Measurements from ENCODE around the gene PTPRA.

Gene PTPRA

DNA sequence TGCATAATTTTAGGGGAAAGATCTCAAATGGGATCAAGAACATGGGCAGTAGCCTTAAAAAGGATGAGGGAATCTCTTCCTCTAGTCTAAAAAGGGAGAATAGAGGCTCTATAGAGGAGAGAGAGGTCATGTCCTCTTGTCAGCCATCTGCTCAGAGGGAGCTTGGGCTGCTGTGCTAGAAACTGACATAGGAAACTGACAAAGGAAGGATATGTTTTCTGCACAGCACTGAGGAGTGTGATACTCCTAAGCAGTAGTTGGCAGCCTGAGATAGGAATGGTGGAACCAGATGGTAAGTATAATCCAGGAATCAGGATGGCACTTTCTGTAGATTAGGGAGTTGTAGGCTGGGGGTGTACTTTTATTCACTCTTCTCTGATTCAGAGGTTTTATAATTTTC, 59.2 kb downstream of the PTPRA start:
- no peak for DNase-seq

DNA sequence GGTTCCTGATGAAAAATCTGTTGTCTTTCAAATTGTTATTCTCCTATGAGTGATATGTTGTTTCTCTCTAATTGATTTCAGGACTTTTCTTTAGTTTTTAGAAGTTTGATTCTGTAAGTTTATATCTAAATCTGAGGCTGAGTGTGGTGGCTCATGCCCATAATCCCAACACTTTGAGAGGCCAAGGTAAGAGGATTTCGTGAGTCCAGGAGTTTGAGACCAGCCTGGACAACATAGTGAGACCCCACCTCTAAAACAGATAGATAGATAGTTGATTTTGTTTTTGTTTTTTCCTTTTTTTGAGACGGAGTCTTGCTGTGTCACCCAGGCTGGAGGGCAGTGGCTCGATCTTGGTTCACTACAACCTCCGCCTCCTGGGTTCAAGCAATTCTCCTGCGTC, 64.6 kb downstream of the PTPRA start:
- no peak for DNase-seq

DNA sequence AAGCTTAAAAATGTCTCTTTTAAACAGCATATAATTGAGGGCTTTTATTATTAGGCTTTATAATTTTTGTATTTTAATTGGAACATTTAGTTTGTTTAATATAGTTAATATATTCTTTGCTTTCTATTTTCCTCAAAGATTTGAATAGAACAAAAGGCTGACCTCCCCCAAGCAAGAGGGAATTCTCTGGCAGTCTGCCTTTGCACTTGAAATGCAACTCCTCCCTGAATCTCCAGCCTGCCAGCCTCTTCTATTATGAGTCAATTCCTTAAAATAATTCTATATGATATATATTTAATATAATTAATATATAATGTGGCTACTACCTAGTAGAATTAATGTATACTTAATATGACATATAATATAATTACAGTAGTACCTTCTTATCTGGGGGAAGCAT, 69.2 kb downstream of the PTPRA start:
- no peak for DNase-seq

DNA sequence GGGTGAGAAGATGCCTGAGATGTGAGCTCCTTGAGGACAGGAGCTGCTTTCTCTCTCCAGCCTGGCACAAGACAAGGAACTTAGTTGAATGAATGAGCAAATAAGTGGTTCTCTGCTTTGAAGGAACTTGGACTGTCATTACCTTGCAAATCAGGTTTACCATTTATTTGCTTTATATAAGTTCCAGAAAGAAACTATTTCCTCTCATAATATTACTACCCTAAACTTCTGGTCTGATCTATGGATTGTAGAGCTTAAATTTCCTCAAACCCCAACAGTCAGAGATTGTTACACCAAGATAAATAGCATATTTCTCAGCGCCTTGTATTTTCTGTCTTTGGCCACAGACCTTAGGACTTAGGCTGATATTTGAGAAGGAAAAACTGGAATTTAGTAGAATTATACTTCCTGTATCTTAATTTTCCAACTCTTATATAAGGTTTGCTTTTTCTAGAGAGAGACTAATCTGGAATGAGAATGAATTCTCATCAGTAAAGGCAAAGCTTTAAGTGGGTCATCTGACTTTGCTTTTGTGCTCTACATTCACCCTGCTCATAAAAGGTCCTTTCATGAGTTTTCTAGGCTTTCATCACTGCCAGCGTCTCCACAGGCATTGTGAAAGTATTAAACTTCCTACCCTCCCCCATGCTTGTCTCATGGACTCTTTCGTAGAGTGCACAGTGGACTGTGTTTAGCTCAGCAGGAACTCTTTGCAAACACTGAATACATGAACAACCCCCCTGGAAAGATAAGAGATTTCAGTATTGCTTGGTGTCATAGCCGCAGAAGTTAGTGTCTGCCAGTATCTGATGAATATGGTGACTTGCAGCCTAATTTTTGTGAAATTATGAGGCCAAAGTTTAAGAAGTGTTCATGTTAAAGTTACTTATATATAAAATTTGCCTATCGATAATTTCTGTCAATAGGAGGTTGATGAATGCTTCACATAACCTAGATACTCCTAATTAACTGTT, 74.0 kb downstream of the PTPRA start:
- DNase-seq = peak; percentile 2

DNA sequence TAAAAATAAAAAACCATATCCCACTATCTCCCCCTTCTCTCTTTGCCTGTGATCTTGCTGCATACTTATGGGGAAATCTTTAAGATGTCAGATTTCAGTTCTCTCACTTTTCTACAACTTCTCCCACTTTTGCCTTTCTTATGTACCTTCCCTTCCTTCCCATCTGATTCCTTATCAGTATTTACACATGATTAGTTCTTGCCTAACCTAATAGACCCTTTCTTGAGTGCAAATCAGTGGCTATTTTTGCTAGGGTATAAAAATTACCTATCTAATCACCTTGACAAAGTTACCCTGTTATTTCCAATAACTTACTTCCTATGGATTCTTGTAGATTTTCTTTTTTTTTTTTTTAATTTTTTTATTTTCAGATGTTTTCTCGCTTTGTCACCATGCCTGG, 75.7 kb downstream of the PTPRA start:
- DNase-seq = no peak

DNA sequence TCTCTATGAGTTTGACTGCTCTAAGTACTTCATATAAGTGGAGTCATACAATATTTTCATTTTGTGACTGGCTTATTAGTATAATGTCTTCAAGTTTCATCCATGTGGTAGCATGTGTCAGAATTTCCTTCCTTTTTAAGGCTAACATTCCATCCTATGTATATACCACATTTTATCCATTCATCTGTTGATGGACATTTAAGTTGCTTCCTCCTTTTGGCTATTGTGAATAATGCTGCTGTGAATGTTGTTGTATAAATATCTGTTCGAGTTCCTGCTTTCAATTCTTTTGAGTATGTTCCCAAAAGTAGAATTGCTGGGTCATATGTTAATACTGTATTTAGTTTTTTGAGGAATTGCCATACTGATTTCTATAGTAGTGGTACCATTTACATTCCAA, 79.5 kb downstream of the PTPRA start:
- no peak for DNase-seq

DNA sequence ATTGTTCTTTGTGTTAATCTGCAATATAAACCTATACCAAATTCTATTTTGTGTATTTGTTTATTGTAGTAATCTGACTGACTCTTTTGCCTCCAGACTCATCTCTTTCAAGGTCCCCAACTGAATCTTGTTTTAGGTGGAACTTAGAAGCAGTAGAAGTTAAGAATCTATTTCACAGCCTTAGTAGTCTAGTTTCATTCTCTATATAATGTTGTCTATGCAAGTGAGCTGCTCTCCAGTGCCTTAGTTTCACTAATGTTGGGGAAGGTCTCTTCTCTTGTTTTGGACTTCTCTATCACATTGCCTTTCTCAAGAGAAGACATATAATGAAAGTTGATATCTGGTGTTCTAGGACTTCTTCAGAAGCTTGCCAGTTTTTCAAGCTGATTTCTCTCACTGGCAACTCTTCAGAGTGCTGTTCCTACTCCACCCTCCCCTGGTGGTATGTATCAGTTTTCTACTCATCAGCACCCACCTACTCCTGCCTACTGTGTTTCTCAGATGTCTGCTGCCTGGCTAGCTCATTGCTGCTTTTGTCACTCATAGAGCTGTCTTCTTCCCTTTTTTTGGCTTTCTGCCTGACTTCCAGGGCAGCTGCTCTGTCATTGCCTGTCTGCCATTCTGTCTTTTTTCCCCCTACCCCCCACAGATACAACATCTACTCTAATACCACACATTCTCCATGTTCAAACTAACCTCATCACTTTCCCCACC, 82.1 kb downstream of the PTPRA start:
- no peak for DNase-seq

DNA sequence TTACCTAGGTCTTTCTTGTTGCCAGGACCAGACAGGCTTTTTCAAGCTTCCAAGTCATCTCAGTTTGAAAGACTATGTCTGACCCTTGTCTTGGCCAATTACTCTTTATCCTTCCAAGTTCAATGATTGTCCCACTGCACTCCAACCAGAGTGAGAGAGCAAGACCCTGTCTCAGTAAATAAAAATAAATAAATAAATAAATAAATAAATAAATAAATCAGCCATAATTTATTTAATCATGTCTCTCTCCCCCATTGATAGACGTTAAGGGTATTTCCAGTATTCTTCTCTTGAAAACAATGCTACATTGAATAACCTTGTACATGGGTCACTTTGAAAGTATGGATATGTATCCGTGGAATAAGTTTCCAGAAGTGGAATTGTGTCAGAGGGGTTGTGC, 83.2 kb downstream of the PTPRA start:
- DNase-seq = no peak

DNA sequence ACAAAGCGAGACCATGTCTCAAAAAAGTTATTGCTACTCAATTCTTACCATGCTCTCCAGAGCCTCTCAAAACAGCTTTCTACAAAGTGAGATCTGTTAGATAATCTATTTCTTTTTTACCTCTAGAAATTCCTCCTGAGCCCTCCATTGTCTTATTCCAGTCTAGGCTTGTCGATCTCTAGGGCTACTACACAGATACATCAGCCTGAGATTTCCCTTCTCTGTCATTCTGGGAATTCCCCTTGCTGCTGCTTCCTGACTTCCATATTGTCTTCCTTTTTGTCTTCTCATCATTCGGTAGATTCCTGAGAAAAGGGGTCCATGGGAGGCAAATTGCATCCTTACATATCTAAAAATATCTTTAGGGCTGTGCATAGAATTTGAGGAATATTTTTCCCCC, 94.6 kb downstream of the PTPRA start:
- DNase-seq = no peak

DNA sequence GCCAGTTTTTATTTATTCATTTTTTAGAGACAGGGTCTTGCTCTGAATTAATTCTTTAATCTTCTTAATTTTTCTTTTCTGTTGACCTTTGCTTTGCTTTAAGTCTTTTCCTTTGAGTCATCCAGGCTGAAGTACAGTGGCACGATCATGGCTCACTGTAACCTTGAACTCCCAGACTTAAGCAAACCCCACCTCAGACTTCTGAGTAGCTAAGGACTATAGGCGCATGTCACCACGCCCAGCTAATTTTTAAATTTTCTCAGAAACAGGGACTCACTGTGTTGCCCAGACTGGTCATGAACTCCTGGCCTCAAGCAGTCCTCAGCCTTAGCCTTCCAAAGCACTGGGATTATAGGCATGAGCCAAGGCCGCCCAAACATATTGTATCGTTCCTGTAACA, 98.8 kb downstream of the PTPRA start:
- no peak for DNase-seq

DNA sequence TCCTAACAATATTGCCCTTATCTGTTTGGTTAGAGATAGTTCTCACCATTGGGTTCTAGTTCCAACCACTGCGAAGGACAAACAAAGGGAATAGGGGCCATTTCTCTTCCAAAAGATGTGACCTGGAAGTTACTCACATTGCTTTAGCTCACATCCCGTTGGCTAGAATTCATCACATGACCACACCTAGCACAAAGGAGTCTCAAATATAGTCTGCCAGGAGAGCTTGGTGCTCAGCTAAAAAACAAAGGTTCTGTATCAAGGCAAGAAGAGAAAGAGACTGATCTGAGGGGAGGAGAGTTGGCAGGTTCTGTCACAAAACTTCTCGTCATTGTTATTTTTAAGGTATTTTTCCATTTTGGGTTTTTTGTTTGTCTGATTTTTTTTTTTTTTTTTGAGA, 100.3 kb downstream of the PTPRA start:
- no peak for DNase-seq

DNA sequence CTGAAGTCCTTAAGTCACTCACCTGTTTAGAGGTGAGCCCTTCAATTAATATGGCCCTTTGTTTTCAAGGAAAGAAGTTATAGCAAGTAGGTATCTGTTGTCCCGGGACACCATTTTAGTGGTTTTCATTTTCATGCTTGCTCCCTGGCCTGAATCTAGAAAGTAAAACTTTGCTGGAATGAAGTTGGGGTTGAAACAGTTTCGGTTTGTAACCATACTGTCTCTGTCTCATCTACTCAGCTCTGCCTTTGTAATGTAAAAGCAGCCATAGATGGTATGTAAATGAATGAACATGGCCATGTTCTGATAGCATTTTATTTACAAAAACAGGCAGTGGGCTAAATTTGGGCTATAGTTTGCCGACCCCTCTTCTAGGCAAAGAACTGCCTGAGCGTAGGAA, 105.2 kb downstream of the PTPRA start:
- no peak for DNase-seq

DNA sequence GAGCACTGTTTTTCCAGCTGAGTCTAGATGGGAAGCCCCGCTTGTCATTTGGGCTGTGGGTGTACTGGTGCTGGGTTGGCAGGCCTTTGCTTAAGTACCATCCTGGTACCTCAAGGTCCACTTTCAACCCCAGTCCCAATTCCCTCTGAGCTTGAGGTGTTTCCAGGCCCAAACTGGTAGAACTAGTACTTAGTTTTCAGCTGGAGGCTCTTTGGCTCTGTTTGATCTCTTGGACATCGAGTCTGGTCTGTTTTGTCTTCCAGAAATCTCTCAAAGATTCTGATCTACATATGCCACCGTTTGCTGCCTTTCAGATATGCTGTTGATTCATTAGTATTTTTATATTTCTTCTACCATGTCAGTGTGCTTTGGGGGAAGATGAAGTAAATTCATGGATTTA, 108.4 kb downstream of the PTPRA start:
- DNase-seq = no peak

DNA sequence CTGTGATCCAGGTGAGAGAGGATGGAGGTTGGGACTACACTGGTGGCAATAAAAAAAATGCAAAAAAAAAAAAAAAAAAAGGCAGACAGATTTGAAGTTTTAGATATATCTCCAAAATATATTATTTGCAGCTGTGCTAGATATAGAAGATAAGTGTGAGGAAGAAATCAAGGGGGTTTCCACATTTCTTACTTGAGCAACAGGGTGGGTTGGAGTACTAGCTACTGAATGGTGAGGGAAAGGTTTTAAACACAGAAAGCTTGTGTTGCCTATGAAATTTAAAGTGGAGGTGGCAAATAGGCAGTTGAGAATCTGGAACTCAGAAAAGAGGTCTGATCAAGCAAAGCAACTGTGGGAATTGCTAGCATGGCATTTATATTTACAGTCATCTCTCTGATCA, 110.2 kb downstream of the PTPRA start:
- DNase-seq = no peak

DNA sequence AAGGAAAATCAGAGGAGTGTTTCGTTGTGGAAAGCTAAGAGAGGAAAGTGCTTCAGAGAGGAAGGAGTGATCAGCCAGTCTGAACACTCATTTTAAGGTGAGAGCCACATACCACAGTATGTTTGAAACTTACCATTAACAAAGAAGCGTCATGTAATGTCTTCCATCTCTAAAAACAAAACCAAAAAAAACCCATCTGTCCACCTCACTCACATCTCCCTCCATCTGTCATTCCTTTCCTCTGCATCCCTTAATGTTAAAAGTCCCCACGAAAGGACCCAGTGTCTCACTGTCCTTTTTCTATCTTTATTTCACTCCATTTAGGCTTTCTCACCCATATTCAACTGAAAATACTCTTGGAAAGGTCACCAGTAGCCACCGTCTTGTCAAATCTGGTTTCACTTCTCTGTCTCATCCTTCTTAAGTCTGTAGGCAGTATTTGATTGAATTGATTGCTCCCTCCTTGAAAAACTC, 110.8 kb downstream of the PTPRA start:
- no peak for DNase-seq

DNA sequence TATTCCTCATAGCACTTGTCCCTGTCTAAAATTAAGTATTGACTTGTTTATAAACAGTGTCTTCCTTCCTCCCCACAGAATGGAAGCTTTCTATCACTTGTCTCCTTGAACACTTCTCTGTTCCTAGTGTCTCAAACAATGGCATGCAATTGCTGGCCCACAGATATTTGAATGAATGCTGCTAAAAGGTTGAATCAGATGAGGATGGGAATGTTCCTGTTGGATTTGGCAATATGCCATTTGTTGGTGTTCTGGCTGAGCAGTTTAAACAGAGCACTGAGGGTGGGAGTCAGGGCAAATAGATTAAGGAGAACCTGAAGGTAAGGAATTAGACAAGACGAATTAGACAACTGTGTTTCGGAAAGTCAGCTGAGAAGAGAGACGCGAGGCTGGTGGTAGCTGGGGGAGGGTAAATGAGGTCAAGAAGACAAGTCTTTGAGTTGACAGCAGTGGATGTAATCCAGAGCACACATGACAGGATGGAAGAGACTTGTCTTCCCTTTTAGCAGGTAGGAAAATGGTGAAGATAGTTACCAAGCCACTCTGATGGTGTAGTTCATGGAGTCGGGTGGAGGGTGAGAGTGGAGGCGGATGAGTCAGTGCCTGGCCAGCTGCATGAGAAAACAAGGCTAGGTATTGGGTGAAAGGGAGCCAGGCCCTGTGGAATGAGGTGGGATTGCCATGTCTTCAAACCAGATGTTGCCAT, 111.8 kb downstream of the PTPRA start:
- DNase-seq = no peak

DNA sequence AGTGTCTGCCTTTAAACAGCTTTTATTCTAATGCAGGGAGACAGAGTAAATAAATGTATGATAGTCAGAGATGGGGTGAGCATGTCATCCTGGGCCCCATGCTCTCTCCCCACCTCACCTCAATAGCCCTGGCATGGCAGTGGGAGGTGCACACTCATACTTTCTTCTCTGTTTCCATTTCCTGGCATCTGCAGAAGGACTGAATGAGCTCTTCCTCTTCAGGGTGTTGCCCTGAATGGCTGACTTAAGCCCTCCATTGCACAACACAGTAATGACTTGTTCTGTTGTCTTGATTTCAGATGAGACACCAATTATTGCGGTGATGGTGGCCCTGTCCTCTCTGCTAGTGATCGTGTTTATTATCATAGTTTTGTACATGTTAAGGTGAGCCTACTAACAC, 113.2 kb downstream of the PTPRA start:
- no peak for DNase-seq

DNA sequence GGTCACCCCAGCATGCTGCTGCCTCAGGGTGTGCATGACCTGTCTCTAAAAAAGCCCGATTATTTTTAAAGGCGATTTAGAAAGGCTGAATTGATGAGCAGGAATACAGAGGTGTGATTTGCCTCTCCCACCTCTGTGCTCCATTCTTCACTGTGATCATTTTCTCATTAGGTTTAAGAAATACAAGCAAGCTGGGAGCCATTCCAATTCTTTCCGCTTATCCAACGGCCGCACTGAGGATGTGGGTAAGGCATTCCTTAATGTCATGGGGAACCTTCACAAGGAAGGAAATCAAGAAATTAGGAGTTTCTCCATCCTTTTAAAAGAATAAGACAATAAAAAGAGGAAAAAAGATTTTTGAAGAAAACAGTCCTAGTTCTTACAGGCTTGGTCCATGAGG, 114.6 kb downstream of the PTPRA start:
- DNase-seq = no peak

DNA sequence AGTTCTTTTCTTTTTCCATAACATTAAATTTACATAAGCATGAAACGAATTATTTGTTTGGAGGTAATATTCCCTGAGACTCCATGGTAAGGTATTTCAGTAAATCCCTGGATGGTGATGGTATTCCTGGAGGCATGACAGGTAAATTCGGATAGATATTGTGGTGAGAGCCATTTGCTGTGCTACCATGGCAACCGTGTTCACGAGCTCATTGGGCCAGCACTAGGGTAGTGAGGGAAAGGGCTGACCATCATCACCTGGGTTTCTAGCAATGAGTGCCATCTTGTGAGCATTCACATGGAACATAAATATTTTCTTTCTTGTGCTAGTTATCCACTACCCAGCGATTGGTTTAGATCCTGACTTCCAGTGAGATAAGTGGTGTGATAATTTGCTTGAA, 118.3 kb downstream of the PTPRA start:
- DNase-seq = no peak

DNA sequence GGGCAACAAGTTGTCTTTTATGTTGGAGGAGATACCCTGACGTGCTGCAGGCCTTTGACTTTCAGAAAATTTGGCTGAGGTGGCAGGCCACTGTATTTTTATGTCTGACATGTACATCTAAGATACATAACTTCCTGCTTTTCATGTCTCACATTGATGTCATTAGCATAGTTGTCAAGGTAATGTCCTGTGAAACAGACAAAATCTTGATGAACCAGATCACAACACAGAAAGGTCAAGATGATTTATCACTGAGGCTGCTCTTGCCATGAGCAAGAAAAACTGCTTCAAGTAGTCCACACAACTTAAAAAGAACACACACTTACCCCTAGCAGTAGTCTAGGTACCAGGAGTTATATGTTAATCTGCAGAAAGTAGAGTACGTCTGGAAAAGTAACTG, 120.0 kb downstream of the PTPRA start:
- DNase-seq = no peak

DNA sequence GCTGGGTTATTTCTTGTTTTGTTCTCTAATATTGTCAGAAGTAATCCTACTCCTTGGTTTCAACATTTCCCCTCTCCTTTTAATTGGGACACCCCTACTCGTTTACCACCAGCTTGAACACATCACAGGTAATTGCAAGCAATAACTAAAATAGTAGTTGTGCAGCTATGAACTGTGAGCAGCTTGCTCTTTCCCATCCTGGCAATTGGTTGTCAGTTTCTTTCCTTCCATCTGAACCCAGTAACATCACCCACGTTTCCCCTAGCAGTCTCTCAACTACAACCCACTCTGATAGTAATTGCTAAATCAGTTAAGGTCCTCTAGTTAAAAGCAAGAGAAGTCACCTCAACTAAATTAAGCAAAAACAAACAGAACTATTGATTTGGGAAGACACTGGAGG, 122.5 kb downstream of the PTPRA start:
- no peak for DNase-seq

DNA sequence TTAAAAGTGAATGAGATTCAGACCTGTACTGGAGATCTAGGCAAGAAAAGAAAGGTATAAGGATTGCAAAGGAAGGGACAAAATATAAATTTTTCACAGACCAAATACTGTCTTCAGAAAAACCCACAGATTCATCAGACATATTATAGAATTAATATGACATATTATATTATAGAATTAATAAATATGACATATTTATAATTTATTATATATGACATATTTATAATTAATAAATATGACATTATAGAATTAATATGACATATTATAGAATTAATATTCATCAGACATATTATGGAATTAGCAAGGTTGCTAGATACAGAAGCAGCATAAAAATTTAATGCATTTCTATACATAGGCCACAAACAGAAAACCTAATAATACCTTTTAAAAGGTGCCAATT, 125.4 kb downstream of the PTPRA start:
- DNase-seq = no peak

DNA sequence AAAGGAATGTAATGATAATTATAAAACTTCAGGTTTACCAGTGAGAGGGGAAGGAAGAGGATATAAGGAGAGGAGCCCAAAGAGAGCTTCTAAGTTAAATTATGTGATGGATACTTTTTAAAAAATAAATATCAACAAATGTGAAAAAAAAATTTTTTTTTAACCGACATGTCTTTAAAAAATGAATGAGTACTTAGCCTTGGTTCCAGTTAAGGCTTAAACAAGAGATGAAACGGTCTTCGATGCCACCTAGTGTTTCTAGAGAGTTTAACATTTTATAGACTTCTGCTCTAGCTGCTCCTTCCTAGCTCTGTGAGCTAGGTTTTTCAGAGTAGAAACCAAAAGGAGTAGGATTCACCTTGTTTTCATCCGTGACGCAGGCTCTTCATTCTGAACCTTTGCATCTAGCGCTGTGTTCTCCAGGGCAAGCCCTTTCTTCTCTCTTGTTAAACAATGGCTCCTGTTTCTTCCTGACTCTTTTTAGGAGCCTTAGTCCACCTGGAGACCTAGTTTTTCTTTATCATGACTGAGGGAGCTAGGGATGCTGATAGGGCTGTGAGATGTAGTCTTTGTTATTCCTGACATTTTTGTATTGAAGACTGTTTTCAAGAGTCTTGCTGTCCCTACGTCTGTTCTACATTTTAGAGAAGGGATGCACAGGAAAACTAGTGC, 127.7 kb downstream of the PTPRA start:
- DNase-seq = peak; percentile 8

Data from NCI-H2107 (cell line).